Tibial nerve (tissue), 4 donors: Measurements from ENCODE around the gene CPT1B. TPM values are rescaled to one million over a fixed set of nuclear protein-coding genes. Genes with fewer than 3 reads are reported as not detected.

Experiments
- DNase-seq, 2 donors: peaks; one replicate each; pipeline ENCODE4 v3.0.0-alpha.2; 2019; ENCODE audit warnings: low spot score in 2 of 2
- H3K27ac ChIP-seq, 4 donors: fragments of 200-600 bp; sonication (generic) in 3 of 4; one replicate each; pipeline ENCODE4 v1.5.1; 2017 to 2019; ENCODE audit warnings: mild to moderate bottlenecking in 1 of 4
- H3K27me3 ChIP-seq, 2 donors: fragments of 200-600 bp; sonication (generic) in 1 of 2; one replicate each; pipeline versions ENCODE4 v1.5.1 to v1.6.0; 2017 to 2019
- H3K36me3 ChIP-seq, 3 donors: fragments of 200-600 bp; sonication (generic); one replicate each; pipeline ENCODE4 v1.5.1; 2018 to 2019
- H3K4me1 ChIP-seq, 4 donors: fragments of 200-600 bp; sonication (generic) in 3 of 4; one replicate each; pipeline ENCODE4 v1.5.1; 2017 to 2019
- H3K4me3 ChIP-seq, 4 donors: fragments of 200-600 bp; sonication (generic) in 3 of 4; one replicate each; pipeline ENCODE4 v1.5.1; 2017 to 2019; ENCODE audit warnings: mild to moderate bottlenecking in 1 of 4, moderate library complexity in 1 of 4
- H3K9me3 ChIP-seq, 4 donors: fragments of 200-600 bp; sonication (generic) in 3 of 4; one replicate each; pipeline ENCODE4 v1.5.1; 2017 to 2019
- CTCF ChIP-seq, 5 experiments: fragments of 200-600 bp in 3 of 5; fragments of 450-650 bp in 2 of 5; sonication (generic) in 3 of 5; IDR thresholded peaks; one replicate each; pipeline ENCODE4 v1.5.1; 2016 to 2019; ENCODE audit warnings: antibody characterized with exemption in 5 of 5, mild to moderate bottlenecking in 3 of 5, moderate library complexity in 2 of 5
- EP300 ChIP-seq, 2 donors: sonication (generic); formaldehyde crosslinking; IDR thresholded peaks; one replicate each; pipeline ENCODE4 v1.6.1; 2017; ENCODE audit warnings: antibody characterized with exemption in 2 of 2, mild to moderate bottlenecking in 1 of 2
- POLR2A ChIP-seq, 2 donors: fragments of 450-650 bp; IDR thresholded peaks; one replicate each; pipeline ENCODE4 v1.6.1; 2017; ENCODE audit warnings: antibody characterized with exemption in 2 of 2, mild to moderate bottlenecking in 2 of 2, moderate library complexity in 2 of 2
- WGBS, 2 donors: methylation state at CpG; one replicate each; pipeline ENCODE4 v1.1.5; 2018; 5-methylcytosine and 5-hydroxymethylcytosine counted together
- total RNA-seq, 4 donors: library from RNA; depleted of rRNA; stranded (reverse); fragments of >200 nt; gene quantifications; one replicate each; pipeline ENCODE4 v1.1.0, GENCODE V29; 2016

Gene CPT1B
- total RNA-seq, 4 donors from 2014 or later, result 7.2 to 22.6 (median 15.1) TPM

GRCh38 chr22:50573491-50574382 is 4.5 kb downstream of the CPT1B start:
- 71 to 80% methylated on average over 21 to 23 of the region's 26 CpGs for WGBS, 2 donors
- no peak overlapping the region for H3K27ac ChIP-seq
- H3K9me3 ChIP-seq, result no peaks in the 10 kb centered on the region
- H3K4me1 ChIP-seq, result peaks cover 0 to 13% (median 7%) of the 10 kb centered on the region in 4 donors
- no peak for DNase-seq
- no peak overlapping the region for H3K4me3 ChIP-seq
- H3K27me3 ChIP-seq, result peaks cover 0 to 15% of the 10 kb centered on the region in 2 donors
- H3K36me3 ChIP-seq, result peaks cover 0 to 78% (median 7%) of the 10 kb centered on the region in 3 donors
- no peak for TF ChIP-seq CTCF (IDR thresholded peaks at IDR 0.05)
- no peak for TF ChIP-seq POLR2A (IDR thresholded peaks at IDR 0.05)
- no peak for TF ChIP-seq EP300 (IDR thresholded peaks at IDR 0.05)

- DNase-seq, result no peak
- WGBS, 2 donors, result 91 to 94% methylated on average over 10 to 11 of the region's 11 CpGs
- peaks cover 0 to 83% (median 7%) of the 10 kb centered on the region in 3 donors for H3K36me3 ChIP-seq
- peaks cover 0 to 5% (median under 1%) of the 10 kb centered on the region in 4 donors for H3K4me1 ChIP-seq
- no peak overlapping the region for H3K27ac ChIP-seq
- TF ChIP-seq POLR2A (IDR thresholded peaks at IDR 0.05) (no peak), CTCF (IDR thresholded peaks at IDR 0.05) (no peak), EP300 (IDR thresholded peaks at IDR 0.05) (no peak)
- H3K9me3 ChIP-seq, result no peaks in the 10 kb centered on the region
- H3K27me3 ChIP-seq, result peaks cover 0 to 10% of the 10 kb centered on the region in 2 donors
- H3K4me3 ChIP-seq, result no peak overlapping the region
Observed at GRCh38 chr22:50572965-50573364, 5.3 kb downstream of the CPT1B start.

DNA sequence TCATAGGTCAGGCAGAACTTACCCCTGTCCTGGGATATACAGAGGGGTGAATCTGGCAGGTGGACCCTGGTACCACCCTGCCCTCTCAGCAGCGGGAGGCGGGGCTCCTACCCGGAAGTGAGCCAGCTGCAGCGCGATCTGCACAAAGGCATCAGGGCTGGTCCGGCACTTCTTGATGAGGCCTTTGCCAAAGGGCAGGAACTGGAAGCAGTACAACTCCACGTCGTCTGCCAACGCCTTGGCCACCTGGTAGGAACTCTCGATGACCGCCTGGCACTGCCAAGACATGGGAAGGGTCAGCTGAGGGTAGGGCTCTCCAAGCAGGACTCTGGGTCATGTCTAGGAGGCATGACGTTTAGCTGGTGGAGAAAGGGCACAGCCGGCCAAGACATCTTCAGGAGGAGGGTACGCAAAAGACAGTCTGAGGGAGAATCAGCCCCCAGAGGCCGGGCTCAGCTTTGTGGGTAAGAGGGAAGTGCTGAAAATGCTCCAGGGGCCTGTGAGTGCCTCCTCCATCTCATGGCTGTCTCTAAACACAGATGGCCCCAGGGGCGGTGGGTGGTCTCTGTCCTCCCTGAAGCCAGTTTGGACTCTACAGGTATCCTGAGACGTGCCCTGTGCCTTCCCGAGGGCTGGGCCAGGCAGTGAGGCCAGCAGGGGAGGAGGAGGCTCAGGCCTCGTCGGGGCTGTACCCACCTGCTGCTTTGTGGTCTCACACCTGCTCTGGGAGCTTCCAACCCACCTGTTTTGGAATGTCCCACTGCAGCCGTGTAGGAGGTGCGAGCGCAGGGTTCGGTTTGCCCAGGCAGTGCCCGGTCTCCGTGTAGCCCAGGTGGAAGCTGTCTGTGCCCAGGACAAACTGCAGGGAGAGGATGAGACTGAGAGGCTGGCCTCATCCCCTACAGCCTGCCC is 6.7 kb downstream of the CPT1B start:
- no peak for TF ChIP-seq POLR2A (IDR thresholded peaks at IDR 0.05)
- TF ChIP-seq CTCF (IDR thresholded peaks at IDR 0.05), result no peak
- no peaks in the 10 kb centered on the region for H3K4me1 ChIP-seq
- H3K4me3 ChIP-seq, result no peak overlapping the region
- no peaks in the 10 kb centered on the region for H3K9me3 ChIP-seq
- no peaks in the 10 kb centered on the region for H3K27me3 ChIP-seq
- DNase-seq, result no peak
- no peak overlapping the region for H3K27ac ChIP-seq
- WGBS, 2 donors, result 81 to 85% methylated on average over 24 to 26 of the region's 26 CpGs
- peaks cover 0 to 78% (median 7%) of the 10 kb centered on the region in 3 donors for H3K36me3 ChIP-seq

DNA sequence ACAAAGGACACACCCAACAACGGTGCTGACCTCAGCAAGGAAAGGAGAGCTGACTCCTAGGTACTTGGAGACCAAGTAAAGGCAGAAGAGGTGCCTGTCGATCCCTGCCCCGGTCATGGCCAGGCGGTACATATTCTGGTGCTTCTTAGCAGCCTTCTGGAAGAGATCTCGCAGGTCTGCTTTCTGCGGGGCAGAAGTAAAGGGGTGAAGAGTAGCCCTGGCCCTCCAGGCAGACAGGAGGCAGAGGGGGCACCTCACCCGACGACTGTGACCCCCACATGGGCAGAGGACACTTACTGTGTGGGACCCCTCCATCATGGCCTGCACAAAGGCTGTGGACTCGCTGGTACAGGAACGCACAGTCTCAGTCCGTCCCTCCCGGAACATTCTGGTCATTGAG is 7.4 kb downstream of the CPT1B start:
- no peak for DNase-seq

More for the DNA sequence above, 7.4 kb downstream of the CPT1B start:
- TF ChIP-seq POLR2A (IDR thresholded peaks at IDR 0.05) (no peak), EP300 (IDR thresholded peaks at IDR 0.05) (no peak), CTCF (IDR thresholded peaks at IDR 0.05) (no peak)
- no peak overlapping the region for H3K27ac ChIP-seq
- H3K27me3 ChIP-seq, result no peaks in the 10 kb centered on the region
- no peaks in the 10 kb centered on the region for H3K9me3 ChIP-seq
- 88 to 91% methylated on average over 11 to 12 of the region's 12 CpGs for WGBS, 2 donors
- no peak overlapping the region for H3K4me3 ChIP-seq
- H3K4me1 ChIP-seq, result no peaks in the 10 kb centered on the region
- peaks cover 0 to 74% (median 7%) of the 10 kb centered on the region in 3 donors for H3K36me3 ChIP-seq
